ENCODE results near the gene PAPPA.

The PAPPA gene

GRCh38 chr9:116236979-116237378 lies 83.4 kb downstream of the PAPPA start:
- Histone ChIP-seq H3K36me3 (replicated peaks) (peaks cover 60% of the 10 kb centered on the region), H3K27ac (peak overlapping the region; percentile 24)
- in situ Hi-C loops (cut with HindIII; ENCODE audit: low pct_ligation_motif_present, low sequenced_read_pairs): no loop called here

GRCh38 chr9:116237456-116237855 lies 83.9 kb downstream of the PAPPA start:
- no peaks in the 10 kb centered on the region for H3K27me3 ChIP-seq (replicated peaks)
- no peak for TF ChIP-seq CTCF (IDR thresholded peaks at IDR 0.05; ENCODE audit: low read depth, low read length, missing control alignments)
- in situ Hi-C loops (cut with HindIII; ENCODE audit: low pct_ligation_motif_present, low sequenced_read_pairs): no loop called here
- DNase-seq: no peak
- H3K4me3 ChIP-seq (ENCODE audit: low read depth, low read length): no peak overlapping the region
- peak overlapping the region; percentile 87 for H3K27ac ChIP-seq
- H3K36me3 ChIP-seq (replicated peaks): peaks cover 59% of the 10 kb centered on the region

More at GRCh38 chr9:116236979-116237378, 83.4 kb downstream of the PAPPA start:
- no peak for DNase-seq
- Histone ChIP-seq H3K4me3 (ENCODE audit: low read depth, low read length) (no peak overlapping the region), H3K27me3 (replicated peaks) (no peaks in the 10 kb centered on the region)
- TF ChIP-seq CTCF (IDR thresholded peaks at IDR 0.05; ENCODE audit: low read depth, low read length, missing control alignments): no peak

- no peak overlapping the region for H3K4me3 ChIP-seq (ENCODE audit: low read depth, low read length)
- TF ChIP-seq CTCF (IDR thresholded peaks at IDR 0.05; ENCODE audit: low read depth, low read length, missing control alignments): no peak
- H3K27me3 ChIP-seq (replicated peaks): no peaks in the 10 kb centered on the region
- in situ Hi-C loops (cut with HindIII; ENCODE audit: low pct_ligation_motif_present, low sequenced_read_pairs): no loop called here
- DNase-seq: peak; percentile 73
- H3K27ac ChIP-seq: peak overlapping the region; percentile 87
- H3K36me3 ChIP-seq (replicated peaks): peaks cover 54% of the 10 kb centered on the region
Observed at GRCh38 chr9:116238225-116238624, 84.6 kb downstream of the PAPPA start.

GRCh38 chr9:116238776-116239340 lies 85.3 kb downstream of the PAPPA start:
- Histone ChIP-seq H3K27me3 (replicated peaks) (no peaks in the 10 kb centered on the region), H3K27ac (peak overlapping the region; percentile 87), H3K36me3 (replicated peaks) (peaks cover 55% of the 10 kb centered on the region), H3K4me3 (ENCODE audit: low read depth, low read length) (no peak overlapping the region)
- no peak for DNase-seq
- in situ Hi-C loops (cut with HindIII; ENCODE audit: low pct_ligation_motif_present, low sequenced_read_pairs): no loop called here
- TF ChIP-seq CTCF (IDR thresholded peaks at IDR 0.05; ENCODE audit: low read depth, low read length, missing control alignments): no peak

- peaks cover 49% of the 10 kb centered on the region for H3K36me3 ChIP-seq (replicated peaks)
- in situ Hi-C loops (cut with HindIII; ENCODE audit: low pct_ligation_motif_present, low sequenced_read_pairs): no loop called here
- no peak overlapping the region for H3K27ac ChIP-seq
- TF ChIP-seq CTCF (IDR thresholded peaks at IDR 0.05; ENCODE audit: low read depth, low read length, missing control alignments): no peak
- no peaks in the 10 kb centered on the region for H3K27me3 ChIP-seq (replicated peaks)
- H3K4me3 ChIP-seq (ENCODE audit: low read depth, low read length): no peak overlapping the region
- DNase-seq: no peak
Observed at GRCh38 chr9:116243708-116244107, 90.1 kb downstream of the PAPPA start.

- Histone ChIP-seq H3K4me3 (ENCODE audit: low read depth, low read length) (no peak overlapping the region), H3K36me3 (replicated peaks) (peaks cover 42% of the 10 kb centered on the region), H3K27ac (no peak overlapping the region), H3K27me3 (replicated peaks) (no peaks in the 10 kb centered on the region)
- in situ Hi-C loops (cut with HindIII; ENCODE audit: low pct_ligation_motif_present, low sequenced_read_pairs): no loop called here
- no peak for DNase-seq
- TF ChIP-seq CTCF (IDR thresholded peaks at IDR 0.05; ENCODE audit: low read depth, low read length, missing control alignments): no peak
Observed at GRCh38 chr9:116247284-116247683, 93.7 kb downstream of the PAPPA start.

Measured in brain microvascular endothelial cell (primary cell).